NCI-H2171 treated with DMSO at 0.1 percent for 48 hours (cell line): Measurements from ENCODE around the gene SMO.

Experiments
- DNase-seq: peaks from one replicate; lab custom pipeline; 2025; lab: John Stamatoyannopoulos, UW

The SMO gene

DNA sequence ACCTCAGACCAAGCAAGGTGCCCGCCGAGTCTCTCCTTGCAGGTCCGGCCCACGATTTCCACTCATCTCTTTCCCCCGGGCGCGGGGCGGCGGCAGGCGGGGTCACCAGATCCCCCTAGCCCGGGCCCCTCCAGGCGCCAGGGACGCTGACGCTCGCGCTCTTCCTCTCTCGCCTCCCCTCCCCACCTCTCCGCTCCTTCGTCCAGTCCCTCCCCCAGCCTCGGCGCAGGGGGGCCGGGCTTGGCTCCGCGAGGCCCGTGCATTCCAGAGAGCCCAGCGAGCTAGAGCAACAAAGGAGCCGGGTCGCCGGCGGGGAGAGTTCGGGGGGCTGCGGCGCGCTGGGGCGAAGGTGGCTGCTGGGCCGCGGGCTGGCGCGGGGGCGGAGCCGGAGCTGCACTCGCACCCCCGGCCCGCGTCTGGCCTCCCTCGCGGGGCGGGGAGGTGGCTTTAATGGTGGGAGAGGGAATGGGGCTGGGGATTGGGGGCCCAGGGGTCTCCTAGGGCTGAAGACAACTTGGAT is at the start of gene SMO:
SMO (plus strand) TSS at position 262 of the 520 bp plus-strand sequence. CDS start 519 bp downstream, outside the sequence.
- DNase-seq: peak; percentile 34

DNA sequence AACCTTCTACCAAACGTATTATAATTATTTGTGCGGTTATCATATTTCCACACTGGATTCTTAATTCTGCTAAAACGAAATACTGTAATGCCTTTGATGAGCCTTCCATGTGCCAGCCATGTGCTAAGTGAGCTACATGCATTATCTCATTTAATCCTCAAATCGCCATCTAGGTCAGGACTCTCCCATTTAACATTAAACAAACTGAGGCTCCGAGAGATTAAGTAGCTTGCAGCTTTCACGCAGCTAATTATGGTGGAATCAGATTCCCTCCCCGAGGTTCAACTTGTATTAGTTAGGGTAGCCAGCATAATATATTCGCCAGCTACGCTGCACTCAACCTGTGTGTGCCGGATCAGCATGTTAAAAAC is 44.7 kb upstream of the SMO start:
- DNase-seq: no peak

DNA sequence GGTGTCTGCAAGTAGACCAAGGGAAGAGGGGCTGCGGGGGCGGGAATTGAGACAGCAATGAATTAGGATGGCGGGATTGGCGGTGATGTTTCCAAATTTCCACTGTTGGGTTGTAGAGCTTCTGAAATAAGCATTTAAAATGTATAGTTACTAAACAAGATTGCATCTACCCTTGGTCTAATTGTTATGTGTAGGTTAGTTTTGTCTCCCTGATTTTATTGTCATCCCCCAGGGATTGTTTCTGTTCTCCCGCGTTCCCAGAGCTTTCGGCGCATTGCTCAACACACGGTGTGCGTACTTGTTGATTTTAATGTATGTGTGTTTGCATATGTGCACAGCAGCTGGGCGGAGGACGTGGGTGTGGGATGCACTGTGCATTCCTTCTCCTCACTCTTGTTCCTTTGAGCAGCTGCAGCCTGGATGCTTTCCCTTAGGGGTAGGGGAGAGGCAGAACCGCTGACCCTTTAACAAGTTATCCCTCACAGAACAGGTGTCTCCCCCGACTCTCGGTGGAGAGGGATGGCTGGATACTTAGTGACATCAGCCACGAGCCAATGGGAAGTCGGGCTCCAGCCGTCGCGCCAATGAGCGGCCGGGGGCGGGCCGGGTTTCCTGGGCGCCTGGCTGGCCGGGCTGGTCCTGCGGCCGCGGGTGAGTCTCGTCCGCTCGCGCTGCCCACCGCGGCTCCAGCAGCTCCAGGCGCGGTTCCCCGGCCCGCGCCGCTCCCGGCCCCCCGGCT is 44.2 kb upstream of the SMO start, which contains the start of gene TSPAN33:
TSPAN33 (plus strand) TSS at position 613 of the 739 bp plus-strand sequence. CDS start 274 bp downstream, outside the sequence.
- DNase-seq: peak; percentile 71

DNA sequence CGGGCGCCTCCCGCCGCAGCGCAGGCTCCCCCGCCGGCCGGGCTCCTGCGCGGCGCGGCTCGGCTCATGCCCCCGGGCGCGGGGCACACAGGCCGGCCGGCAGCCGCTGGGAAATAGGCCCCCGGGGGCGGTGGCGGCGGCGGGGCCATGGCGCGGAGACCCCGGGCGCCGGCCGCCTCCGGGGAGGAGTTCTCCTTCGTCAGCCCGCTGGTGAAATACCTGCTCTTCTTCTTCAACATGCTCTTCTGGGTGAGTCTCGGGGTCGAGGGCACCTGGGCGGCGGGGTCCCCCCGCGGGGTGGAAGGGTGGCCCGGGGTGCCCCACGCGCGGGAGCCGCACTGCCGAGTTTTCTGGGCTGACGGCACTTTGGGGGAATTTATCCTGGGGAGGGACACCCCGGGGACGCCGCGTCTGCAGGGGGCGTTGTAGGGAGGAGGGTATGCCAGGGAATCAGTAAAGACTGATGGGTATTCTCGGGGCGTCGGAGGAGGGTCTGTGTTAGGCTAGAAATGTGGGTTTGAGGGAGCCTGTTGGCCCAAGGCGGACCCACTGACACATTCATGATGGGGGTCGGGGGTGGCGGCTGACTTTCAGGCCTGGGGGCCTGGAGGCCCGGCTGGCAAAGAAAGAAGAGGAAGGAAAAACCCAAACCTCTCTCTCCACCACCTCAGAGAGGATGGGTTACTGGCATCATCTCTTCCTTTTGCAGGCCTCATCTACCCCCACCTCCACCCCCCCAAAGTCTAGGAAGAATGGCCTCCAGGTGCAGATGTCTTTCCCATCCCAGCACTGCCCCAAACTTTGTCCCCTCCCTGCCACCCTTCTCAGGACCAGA is 43.4 kb upstream of the SMO start:
- DNase-seq: no peak

DNA sequence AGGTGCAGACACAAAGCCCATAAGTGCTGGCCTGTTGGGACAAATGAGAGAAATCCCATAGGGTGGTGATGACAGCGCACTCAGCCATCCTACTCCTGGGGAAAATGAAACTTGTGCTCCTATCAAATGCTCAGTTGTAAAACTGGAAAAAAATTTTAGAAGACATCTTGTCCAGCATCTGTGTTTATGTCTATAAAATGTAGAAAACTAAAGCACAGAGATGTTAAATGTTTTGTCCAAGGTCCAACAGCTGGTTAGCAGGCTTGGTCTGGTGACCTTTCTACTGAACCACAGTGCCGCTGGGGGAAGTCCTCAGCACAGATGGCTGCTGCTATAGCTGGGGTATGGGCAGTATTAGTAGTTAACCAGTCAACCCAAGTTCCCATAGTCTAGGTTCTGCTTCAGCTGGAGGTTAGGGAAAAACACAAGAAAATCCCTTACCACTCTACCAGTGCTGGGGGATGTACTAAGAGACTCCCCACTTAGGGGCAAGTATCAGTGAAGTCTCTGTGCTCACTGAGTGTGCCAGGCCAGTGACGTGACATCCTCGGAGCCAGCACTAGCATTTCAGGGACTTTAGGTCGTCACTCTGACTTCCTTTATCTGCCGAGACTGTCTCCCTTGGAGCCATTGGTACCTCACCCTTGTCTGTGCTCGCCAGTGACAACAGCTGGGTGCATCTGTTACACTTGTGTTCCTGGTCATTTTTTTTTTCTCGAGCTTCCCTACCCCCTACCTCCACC is 42.0 kb upstream of the SMO start:
- no peak for DNase-seq

DNA sequence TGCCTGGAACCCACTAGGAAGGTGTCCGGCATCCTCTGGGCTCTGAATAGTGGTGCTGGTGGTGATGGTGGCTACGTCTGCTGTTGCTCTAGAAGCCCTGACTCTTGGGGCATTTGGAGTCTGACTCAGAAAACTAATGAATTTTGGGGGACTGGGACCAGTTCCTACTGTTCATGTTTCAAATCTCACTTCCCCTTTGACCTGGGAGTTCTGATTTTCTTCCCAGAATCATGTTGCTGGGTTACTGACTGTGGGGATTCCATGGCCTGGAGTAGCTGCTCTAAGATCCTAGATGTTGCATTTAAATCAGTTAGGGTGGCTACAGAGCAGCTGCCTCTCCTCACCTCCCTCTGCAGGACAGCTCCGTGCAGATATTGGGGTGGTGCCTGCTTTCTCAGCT is 40.7 kb upstream of the SMO start:
- no peak for DNase-seq

DNA sequence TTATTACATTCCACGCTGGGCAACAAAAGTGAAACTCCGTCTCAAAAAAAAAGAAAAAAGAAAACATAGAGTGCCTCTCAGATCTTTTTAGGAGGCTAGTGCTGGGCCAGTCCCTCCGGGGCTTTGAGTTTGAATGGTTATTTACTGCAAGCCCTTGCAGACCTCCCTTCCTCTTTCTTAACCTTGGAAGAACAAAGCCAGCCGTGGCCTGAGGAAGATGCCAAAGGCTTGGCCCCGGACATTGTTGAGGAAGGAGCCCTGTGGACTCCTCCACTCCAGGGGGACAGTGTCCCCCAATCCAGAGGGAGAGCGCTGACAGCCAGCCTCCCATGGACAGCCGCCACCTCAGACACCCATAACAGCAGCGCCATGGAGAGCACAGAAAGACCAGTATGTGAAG is 38.9 kb upstream of the SMO start:
- no peak for DNase-seq

DNA sequence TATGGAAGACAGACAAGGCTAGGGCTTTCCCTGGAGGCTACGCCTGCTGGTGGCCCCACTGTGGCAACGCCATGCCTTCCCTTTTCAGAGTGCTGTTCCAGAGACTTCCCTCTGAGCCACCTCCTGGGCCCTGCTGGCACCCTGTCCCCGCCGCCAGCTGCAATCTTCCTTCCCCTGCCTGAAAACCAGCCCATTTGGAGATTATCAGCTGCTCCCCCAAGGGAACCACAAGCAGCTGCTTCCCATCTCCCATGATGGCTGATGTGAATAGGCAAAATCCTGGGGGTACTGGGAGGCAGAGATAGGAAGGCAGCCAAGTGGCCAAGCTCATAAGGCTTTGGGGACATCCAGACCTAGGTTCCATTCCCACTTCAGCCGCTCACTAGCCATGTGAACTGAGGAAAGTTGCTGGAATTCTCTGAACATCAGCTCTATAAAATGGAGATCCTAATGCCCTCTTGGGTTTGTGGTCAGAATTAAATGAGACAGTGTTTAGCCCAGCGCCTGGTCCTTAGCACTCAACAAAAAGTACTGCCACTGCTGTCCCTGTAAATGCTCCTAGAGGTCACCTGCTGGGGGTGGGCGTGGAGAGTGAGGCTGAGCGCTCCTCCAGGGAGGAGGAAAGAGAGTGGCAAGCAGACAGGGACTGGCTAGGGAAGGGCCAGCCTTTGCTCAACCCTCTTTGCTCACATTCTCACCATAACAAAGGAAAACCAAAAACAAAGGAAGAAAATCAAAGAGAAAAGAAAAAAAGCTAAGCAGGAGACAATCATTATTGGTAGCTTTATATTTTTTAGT is 38.0 kb upstream of the SMO start:
- peak; percentile 70 for DNase-seq

DNA sequence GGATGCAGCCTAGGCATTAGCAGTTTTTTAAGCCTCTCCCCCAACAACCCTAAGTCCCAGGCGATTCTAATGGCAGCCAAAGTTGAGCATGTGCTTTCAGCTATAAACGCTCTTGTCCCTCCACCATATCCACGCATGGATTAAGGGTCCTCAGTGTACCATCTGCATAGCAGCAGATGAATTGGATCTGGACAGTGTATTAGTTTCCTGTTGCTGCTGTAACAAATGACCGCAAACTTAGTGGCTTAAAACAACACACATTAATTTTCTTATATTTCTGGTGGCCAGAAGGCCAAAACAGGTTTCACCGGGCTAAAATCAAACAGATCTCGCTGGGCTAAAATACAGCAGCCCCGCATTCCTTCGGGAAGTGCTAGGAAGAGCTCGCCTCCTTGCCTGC is 30.8 kb upstream of the SMO start:
- no peak for DNase-seq

DNA sequence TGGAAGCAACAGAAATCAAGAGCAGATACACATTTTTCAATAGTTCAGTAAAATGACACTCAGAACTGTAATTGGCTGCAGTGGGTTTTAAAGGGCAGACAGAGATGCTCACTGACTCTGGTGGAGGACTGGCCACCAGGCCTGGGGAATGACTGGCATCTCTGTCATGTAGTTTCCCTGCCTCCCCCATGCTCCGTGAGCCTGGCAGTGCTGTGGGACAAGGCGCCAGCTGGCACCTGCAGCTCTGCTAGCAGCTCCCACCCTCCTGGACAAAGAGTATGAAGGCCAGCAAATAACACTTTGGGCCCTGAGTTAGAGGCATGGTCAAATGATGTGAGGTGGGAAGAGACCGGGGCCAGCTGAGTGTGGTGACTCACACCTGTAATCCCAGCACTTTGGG is 28.9 kb upstream of the SMO start:
- no peak for DNase-seq

DNA sequence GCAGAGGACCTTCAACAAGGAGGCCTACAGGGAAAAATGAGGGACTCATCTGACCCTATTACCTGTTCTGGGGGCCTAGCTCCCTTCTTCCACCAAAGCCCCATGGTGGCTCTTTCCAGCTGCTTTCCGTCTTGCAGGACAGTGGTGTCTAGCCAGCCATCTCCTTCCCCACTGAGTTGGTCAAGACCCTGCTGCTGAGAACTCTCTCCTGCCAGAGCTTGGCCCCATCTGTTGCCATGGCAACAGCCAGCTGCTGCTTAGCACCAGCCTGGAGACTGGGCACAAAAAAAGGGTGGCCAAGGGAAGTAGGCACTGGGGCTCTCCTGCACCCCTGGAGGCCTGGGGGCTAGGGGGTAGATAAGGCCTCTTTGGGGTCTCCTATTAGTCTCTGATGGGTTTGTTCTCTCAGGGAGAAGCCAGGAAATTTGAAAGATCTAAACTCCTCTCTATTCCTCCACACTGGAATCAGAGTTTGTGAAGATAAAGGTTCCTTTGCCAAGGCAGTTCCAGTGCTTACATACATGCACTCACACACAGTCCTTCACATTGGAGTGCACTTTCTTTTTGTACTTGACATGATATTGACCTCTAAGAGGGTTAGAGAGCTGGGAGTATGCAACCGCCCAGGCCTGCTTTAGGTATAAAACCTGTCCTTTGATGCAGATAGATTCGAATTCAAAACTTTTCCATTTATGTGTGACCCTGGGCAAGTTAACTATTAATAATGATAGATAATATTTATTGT is 28.1 kb upstream of the SMO start:
- DNase-seq: peak; percentile 16

DNA sequence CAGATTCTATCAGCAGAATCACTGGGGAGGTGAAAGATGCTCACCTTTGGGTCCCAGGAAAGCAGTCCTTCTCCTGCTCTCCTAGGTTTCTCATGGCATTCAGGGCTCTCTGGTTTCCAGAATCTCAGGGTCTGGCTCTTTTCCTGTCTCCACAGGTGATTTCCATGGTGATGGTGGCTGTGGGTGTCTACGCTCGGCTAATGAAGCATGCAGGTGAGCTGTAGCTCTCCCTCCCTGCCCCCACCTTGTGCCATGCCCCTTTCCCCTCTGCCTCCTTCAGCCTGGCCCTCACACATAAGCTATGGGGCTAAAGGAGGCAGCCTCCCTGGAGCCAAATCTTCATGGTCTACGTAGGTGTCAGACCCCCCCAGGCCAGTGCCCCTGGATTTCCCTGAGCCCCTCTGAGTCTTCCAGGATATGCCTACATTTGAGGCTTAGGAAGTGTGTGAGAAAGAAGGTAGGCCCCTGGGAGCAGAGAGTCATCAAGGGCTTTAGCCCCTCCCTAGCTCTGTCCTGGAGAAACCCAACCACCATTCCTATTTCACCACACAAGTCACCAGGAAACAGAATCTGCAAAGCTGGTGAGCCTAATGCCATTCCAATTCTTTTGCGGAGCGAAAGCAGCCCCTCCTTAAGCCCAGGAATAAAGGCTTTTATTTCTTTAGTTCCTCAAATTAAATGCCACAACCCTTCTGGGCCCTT is 26.8 kb upstream of the SMO start:
- DNase-seq: no peak

DNA sequence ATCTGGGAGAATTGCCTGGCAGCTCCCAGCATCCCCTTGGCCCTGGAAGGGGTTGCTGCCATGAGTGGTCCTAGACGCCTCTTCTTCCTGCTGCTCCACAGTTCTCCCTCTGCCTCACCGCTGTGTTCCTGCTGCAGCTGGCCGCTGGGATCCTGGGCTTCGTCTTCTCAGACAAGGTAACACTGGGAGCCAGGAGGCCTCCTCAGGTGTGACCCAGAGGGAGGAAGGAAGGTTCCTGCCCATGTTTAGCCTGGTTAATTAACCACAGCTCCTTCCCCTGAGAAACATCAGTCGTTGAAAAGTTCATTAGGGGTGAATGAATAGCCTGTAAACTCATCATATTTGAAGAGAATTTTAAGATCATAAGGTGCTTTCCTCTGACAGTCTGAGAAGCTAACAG is 25.7 kb upstream of the SMO start:
- DNase-seq: no peak

DNA sequence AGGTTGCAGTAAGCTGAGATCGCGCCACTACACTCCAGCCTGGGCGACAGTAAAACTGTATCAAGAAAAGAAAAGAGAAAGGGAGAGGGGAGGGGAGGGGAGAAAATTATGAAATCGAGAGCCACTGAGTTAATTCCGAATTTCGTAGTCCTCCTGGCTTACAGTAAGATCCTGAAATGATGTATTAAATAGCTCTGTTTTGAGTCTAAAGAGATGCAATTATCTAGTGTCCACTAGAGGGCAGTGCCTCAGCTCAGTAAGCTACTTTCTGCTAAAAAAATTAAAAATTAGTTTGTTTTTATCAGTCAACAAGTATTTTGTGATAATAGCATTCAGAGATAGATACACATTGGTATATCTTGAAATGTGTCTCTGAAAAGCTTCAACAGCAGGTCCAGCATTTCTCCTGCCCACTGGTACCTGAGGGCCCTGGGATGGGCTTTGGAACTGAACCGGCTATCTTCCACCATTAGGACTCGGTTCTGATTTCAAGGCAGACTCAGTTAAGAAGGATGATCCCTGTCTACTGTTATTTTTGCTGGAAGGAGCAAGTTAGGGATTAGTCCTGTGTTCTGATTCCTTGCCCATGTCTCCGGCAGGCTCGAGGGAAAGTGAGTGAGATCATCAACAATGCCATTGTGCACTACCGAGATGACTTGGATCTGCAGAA is 24.4 kb upstream of the SMO start:
- DNase-seq: peak; percentile 57

DNA sequence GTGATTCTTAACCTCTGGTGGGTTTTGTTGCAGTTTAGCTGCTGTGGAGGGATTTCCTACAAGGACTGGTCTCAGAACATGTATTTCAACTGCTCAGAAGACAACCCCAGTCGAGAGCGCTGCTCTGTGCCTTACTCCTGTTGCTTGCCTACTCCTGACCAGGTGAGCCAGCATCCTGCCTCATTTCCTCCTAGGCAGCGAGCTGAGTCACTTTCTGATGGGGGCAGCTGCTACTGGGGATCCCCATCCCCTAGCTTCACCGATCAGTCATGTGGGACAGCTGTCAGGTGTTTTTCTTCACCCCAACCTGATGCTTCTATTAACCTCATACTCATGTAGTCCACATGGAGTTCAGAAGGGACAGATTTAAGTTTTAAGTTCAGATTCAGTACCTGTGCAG is 21.7 kb upstream of the SMO start:
- DNase-seq: peak; percentile 16

DNA sequence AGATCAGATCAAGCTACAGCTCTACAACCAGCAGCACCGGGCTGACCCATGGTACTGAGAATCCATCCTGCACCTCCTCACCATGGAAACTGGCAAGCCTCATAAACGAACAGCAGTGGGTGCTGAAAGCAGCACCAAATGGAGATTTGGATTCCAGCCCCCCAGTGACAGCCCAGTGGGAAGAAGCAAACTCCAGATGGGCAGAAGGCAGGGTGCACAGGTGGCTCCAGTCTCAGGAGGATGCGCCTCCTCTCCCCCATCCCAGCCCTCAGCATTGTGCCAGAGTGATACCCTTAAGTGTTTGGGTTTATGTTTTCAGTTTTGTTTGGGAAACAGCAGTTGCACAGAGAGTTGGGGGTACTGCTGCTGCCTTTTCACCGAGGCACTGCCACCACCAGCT is 20.6 kb upstream of the SMO start:
- peak; percentile 93 for DNase-seq

DNA sequence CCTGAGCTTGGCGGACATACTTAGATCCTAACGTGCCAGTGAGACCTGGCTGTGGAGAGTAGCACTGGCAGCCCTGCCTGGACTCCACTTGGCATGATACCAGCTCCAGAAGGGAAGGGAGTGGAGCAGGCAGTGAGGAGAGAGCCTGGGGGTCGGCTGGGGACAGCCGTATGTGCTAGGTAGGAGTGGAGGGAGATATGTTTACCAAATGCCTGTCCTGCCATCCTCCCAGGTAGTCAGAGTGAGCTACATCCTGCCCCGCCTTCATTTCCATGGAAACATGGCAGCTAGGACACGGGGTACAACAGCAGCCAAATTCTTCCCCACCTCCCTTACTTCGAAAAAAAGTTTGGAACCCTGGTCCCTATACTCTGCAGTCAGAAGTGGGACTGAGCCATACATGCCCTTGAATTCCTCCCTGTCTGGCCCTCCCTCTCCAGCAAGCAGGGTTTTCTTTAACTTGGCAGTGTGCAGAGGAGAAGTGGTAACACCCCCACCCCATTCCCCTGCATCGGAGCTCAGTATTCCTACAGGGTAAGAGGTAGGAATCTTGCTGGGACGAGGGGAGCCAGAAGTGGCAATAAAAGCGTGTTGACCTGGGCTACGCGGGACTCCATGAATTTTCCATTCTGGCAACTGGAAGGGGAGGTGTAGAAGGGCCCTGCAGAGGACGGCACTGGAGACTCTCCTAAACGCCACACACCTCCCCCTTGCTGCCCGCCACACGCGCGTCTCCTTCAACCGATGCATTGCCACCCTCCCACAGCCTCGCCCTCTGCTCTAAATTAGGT is 20.0 kb upstream of the SMO start:
- peak; percentile 93 for DNase-seq

DNA sequence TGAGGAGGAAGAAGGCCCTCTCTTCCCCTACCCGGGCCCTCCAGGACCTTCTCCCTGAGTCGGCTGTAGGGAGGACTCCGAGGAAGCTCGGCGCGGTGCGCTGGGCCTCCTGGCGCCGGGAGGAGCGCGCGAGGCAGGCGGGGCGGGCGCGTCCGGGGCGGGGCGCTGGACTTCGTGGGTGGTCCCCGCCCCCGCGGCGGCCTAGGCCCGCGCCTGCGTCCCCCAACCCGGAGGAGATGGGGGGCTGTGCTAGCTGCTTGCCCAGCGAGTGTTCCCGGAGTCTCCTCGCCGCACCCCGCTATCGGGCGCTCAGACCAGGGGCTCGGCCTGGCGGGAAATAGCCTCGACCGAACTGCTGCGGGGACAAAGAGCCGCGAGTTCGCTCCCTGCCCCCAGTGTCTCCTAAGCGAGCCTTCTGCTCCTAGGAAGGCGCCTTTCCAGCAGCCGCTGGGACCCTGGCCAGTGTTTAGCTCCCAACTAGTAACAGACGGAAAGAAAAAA is 19.2 kb upstream of the SMO start:
- DNase-seq: peak; percentile 47
